HG03066 (cell line): ENCODE data around the gene ORAI2.
A peak's percentile ranks its signal among the peaks of the same experiment; 100 is the strongest.
"Not testable (repeated sequence)": the region's sequence is repeated elsewhere in the genome, so short reads cannot be mapped to it uniquely, and the experiment has no call there.

Experiments
- ATAC-seq: cut with Tn5 transposase; IDR thresholded peaks from one replicate; pipeline ENCODE4 v1.9.1; 2021; ENCODE audit warnings: low read depth; ENCODE audit not compliant: unreplicated experiment

Gene ORAI2

DNA sequence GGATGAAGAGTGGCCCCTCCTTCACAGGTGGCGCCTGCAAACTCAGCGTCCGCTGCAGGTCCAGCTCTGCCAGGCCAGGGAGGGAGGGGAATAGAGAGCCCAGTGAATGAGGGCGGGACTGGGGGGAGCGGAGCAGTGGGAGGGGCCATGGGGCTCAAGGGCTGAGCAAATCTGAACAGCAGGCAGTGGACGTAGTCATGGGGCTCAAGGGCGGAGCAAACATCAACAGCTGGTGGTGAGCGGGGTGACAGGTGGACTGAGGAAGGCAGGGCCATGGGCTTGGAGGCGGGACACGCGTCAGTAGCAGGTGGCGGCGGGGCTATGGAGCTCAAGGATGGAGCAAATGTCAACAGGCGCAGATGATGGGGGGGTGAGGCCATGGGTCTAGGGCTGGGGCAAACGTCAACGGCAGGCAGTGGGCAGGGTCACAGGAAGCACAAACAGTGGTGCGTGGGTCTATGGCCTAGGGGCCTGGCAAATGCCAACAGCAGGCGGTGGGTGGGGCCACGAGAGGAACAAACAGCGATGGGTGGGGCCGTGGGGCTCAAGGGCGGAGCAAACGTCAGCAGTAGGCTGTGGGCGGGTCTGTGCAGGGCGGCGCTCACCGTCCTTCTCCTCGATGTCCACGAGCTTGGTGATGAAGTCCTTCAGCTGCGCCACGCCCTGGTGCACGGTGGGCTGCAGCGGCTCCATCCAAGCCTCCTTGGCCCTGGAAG lies 60.0 kb downstream of the ORAI2 start:
- ATAC-seq, result peak; percentile 48

DNA sequence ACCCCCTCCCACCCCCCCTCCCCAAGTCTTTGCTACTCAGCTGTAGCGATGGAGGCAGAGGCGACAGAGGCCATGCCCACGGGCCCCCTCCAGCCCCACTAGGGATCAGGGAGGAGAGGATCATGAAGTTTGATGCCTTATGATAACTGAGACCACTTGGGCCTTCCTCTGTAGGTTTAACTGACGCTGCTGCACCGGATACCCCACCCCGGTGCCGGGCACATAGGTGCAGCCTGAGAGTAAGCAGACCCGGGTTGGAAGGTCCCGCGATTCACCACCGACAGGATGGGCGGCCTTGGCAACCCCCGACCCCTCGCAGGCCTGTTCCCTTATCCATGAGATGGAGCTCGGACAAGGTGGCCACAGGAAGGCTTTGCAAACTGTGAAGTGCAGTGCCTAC lies 60.7 kb downstream of the ORAI2 start:
- ATAC-seq, result peak; percentile 17

DNA sequence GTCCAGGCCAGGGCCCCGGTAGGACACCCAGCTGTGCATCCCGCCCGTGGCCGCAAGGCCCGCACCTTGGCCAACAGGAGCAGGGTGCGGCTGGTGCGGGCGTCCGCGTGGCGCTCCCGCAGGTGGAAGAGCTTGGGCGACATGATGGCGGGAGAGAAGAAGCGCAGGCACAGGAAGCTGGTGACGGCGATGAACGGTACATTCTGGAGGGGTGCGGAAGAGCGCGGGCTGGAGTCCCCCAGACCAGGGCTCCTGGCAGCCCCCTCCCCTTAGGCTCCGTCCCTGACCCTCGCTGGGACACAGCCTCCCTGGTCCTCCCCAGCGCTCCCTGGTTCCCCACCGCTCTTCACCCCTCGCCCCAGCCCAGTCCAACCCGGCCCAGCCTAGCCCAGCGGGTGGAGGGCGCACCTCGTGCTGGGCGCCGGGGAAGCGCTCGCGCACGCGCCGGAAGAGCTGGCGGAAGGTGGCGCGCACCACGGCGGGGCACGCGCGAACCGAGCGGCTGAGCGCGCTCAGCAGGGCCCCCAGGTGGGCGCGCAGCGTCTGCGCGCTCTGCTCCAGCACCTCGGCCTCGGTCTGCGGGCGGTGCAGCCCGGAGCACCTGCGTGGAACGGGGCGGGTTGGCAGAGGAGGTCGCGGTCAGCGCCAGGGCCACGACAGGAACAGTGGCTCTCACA lies 61.2 kb downstream of the ORAI2 start:
- peak; percentile 53 for ATAC-seq

DNA sequence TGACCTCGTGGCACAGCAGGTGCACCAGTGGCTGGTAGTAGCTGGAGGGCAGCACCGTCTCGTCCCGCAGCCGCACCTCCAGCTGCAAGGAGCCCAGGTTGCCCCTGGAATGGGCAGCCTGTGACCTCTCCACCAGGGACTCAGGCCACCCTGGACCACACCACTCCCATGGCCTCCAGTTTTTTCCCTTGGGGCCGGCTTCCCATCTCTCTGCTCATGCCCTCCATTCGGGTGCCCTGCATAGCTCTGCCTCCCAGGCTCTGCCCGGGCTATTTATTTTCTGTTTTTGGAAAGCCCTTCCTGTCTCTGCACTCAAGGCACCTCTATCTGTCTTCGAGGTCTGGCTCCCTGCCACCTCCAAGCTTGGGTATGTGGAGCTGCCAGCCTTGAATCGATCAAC lies 63.5 kb downstream of the ORAI2 start:
- not testable (repeated sequence) for ATAC-seq

DNA sequence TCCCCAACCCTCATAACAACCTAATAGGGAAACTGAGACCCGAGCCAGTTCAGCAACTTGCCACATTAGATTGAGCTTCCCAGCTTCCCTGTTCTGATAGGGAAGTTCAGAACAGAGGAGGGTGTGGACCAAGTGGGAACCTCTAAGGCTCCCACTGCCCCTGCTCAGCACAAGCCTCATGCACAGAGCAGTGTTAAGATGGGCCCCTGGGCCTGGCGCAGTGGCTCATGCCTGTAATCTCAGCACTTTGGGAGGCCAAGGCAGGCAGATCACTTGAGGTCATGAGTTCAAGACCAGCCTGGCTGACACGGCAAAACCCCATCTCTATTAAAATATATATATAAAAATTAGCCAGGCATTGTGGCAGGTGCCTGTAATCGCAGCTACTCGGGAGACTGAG lies 63.9 kb downstream of the ORAI2 start:
- not testable (repeated sequence) for ATAC-seq

DNA sequence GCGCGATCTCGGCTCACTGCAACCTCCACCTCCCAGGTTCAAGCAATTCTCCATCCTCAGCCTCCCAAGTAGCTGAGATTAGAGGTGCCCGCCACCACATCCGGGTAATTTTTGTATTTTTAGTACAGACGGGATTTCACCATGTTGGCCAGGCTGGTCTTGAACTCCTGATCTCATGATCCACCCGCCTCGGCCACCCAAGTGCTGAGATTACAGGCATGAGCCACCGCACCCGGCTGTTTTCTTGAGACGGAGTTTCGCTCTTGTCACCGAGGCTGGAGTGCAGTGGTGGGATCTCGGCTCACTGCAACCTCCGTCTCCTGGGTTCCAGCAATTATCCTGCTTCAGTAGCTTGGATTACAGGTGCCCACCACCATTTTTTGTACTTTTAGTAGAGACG lies 64.9 kb downstream of the ORAI2 start:
- not testable (repeated sequence) for ATAC-seq

DNA sequence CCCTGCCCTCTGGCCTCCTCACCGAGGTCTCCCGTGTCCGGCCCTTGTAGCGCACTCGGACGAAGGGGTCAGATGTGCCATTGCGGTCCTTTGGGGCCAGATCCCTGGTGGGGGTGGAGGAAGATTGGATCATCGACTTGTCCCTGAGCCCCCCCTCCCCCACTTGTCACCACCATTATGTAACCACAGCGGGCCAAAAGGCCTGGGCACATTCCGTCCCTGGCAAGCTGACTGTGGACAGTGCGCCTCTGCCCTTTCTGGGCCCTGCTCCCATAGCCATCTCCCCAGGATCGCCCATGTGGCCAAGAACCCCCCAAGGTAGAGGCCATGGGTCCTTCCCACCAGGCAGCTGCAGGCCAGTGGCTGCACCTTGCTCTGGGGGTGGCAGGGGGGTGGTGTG lies 69.8 kb downstream of the ORAI2 start:
- not testable (repeated sequence) for ATAC-seq

DNA sequence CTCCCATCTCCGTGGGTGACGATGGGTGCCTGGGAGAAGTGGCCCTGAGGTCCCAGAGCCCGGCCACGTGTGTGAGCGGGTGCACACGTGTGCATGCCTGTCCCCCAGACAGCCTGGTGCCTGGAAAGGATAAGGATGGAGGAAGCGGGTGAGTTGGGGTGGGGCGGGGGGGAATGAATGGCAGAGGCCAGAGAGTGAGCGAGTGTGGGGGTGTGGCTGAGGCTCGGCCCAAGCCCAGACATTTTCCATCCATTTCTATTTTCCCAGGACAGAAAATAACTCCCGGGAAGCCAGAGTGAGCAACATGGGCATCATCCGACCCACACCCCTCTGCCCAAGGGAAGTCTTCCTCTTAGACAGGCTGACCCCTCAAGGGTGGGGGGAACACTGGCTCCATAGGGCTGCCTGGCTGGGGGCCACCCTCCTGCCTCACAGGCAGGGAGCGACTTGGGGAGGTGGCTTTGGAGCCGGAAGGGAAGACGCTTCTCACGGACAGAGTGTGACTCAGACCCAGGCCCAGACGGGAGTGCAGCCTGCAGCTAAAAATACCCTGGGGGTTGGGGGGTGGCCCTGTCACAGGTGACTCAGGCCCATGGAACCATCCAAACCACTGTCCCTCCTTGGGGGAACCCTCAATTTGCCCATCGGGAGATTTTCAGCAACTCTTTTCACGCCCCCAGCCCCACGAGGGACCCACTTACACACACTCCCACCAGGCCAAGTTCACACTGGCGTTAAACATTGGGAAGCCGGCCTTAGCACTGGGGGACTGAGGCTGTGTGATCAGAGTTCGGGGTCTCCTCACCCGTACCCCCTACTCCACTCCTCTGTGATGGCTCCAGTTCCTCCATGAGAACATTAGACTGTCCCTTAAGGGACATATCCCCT lies 72.2 kb downstream of the ORAI2 start:
- ATAC-seq, result not testable (repeated sequence)
